ENCODE measurements around the gene DHRS13.
"Not testable (repeated sequence)": the region's sequence is repeated elsewhere in the genome, so short reads cannot be mapped to it uniquely, and the experiment has no call there.

DHRS13 gene

GRCh38 chr17:28887871-28888471 is 14.9 kb downstream of the DHRS13 start:
- in situ Hi-C loops (cut with MboI; ENCODE audit: low sequenced_read_pairs): no loop called here

GRCh38 chr17:28885951-28886350 is 16.9 kb downstream of the DHRS13 start:
- in situ Hi-C loops (cut with MboI; ENCODE audit: low sequenced_read_pairs): no loop called here

- in situ Hi-C loops (cut with MboI; ENCODE audit: low sequenced_read_pairs): no loop called here
These were observed 17.5 kb downstream of the DHRS13 start for GRCh38 chr17:28885363-28885762.

DNA sequence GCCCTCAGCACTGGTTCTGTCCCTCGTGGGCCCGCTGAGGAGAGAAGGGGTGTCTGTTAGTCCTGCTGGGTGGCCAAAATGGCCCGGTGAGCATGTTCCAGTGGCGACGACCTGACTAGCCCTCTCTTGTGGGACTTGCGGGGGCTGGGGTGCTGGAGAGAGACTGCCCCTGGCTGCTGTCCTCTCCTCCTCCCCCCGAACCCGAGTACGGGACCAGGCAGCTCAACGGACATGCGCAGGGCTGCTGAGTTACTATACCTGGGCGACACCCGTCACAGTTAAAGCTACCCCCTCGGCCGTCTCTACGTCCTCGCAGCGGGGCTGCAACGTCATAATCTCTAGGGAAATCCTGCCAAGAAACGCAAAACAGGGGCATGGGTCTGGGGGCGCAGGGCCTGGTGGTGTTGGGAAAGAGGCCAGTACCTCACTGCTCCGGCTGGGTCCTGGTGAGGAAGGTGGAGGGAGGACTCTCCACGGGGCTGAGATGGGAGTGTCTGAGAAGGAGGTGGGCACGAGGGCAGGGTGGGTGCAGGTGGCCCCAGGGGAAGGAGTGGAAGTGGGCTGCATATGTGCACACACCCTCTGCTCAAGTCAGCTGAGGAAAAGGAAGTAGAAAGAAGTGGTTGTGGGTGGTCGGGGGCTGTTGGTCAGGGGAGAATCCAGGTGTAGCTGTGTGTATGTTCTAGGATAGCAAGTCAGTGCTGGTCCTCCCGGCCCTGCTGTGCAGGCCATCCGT is 18.7 kb downstream of the DHRS13 start:
- in situ Hi-C loops (cut with MboI; ENCODE audit: low sequenced_read_pairs): no loop called here

- in situ Hi-C loops (cut with MboI; ENCODE audit: low sequenced_read_pairs): no loop called here
These were observed 20.6 kb downstream of the DHRS13 start for GRCh38 chr17:28882154-28882895.

GRCh38 chr17:28881533-28882056 is 21.3 kb downstream of the DHRS13 start:
- in situ Hi-C loops (cut with MboI; ENCODE audit: low sequenced_read_pairs): no loop called here

DNA sequence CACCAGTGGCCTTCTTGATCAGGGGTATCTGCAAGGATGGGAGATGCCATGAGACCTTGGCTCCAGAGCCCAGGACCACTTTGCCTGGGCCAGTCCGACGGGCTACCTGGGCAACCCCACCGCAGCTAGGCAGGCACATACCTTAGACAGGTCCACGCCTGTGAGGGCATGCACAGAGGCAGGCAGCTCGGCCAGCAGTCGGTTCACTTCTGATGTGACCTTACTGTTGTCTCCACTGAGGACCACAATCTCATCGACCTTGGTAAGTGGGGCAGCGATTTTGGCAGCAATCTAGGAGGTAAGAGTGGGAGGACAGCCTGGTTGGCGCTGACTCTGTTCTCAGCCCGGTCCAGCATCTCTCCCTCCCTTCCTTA is 22.3 kb downstream of the DHRS13 start:
- in situ Hi-C loops (cut with MboI; ENCODE audit: low sequenced_read_pairs): no loop called here

DNA sequence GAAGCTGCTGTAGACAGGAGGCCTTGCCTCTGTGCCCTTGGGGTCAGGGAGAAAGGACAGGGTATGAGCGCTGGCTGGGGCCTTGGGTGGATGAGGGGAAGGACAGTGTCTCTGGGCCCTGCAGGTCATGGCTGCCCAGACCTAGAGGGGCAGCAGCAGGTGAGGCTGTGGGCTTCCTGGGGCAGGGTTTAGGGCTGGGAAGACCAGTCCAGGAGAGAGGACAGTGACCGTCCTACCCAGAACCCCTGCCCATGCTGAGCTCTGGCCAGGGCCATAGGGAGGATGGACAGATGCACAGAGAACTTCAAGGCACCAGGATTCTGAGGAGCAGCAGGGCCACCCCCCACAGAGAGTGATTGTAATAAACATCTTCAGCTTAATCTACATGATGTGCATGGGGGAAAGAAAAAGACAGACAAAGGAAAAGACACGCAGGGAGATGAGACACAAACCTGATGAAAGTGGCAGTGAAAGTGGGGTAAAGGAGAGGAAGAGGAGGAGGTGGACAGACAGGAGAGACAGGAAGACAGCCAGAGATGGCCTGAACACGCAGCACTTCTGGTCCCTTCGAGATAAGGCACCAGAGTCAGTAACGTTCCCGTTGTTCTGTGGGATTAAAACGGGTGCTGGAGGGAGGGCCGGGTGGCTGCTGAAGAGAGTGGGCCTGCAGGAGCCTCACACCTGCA is 22.9 kb downstream of the DHRS13 start:
- in situ Hi-C loops (cut with MboI; ENCODE audit: low sequenced_read_pairs): no loop called here

DNA sequence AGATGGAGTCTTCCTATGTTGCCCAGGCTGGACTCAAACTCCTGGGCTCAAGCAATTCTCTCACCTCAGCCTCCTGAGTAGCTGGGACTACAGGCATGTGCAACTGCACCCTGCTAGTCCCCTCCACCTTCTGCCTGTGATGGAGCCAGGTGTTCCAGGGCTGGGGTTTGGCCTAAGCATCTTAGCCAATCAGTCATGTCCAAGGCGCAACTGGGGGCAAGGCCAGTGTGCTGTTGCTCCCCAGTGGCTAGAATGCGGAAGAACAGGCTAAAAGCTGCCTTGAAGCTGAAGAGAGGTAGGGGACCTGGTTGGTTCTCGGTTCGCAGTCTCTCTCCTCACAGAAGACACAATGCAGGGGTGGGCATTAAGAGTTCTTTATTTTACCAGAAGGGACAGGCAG is 23.9 kb downstream of the DHRS13 start:
- in situ Hi-C loops (cut with MboI; ENCODE audit: low sequenced_read_pairs): no loop called here

DNA sequence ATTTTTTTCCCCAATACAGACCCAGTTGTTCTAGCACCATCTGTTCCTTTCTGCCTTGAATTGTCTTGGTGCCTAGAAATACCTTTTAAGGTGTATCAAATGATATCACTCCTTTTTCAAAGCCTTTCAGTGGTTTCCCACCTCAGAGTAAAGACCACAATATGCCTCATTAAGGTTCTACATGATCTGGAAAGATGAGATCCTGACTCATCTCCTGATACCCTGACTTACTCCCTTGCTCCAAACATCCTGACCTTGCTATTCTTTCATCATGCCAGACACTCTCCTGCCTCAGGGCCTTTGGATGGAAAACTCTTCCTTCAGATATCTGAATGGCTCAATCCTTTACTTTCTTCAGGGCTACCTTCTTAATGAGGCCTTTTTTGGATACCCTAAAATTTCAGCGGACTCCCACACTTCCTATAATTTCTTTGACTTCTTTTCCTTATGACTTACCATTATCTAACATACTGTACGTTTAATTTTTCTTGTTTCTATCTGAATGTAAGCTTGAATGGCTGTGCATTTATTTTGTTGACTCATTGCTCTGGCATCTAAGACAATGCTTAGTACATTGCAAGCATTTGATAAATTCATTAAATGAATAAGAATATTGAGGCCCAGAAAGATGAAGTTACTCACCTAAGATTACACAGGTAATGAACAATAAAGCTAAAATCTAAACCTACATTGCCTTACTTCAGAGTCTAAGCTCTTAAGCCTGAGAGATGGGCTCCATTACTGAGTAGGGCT is 24.5 kb downstream of the DHRS13 start:
- in situ Hi-C loops (cut with MboI; ENCODE audit: low sequenced_read_pairs): no loop called here

- in situ Hi-C loops (cut with MboI; ENCODE audit: low sequenced_read_pairs): not testable (repeated sequence)
These were observed 25.6 kb downstream of the DHRS13 start for GRCh38 chr17:28877150-28877711.

DNA sequence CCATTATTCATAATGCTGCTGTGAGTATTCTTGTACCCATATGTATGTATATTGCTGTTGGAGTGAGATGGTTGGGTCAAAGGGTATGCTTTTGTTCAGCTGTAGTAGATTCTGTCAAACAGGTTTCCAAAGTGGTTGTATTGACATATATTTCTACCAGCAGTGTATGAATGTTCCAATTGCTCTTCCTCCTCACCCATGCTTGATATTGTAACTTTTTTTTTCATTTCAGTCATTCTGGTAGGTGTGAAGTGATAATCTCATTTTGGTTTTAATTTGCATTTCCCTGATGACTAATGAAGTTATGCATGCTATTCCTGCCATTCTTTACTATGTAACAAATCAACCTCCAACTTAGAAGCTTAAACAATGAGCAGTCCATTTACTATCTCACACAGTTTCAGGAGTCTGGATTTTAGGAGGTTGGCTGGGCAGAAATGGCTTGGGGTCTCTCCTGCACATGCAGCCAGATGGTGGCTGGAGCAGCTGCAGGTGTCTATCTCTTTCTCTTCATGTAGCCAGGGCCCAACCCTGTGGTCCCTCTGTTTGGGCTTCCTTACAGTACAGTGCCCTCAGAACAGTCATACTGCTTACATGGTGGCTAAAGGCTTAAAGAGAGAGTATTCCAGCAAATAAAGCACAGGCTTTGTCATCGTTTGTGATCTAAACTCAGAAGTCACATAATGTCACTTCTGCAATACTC is 26.9 kb downstream of the DHRS13 start:
- in situ Hi-C loops (cut with MboI; ENCODE audit: low sequenced_read_pairs): no loop called here

DNA sequence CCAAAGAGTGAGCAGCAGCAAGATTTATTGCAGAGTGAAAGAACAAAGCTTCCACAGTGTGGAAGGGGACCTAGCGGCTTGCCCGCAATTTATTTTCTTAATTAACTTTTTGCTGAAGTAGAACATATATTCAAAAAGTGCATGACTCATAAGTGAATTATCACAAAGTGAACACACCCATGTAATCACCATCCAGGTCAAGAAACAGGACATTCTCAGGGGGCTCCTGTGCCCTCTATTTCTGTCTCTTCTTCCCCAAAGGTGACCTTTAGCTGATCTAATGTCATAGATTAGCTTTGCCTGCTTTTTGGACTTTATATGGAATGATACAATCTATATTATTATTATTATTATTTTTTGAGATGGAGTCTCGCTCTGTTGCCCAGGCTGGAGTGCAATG is 28.1 kb downstream of the DHRS13 start:
- in situ Hi-C loops (cut with MboI; ENCODE audit: low sequenced_read_pairs): no loop called here

DNA sequence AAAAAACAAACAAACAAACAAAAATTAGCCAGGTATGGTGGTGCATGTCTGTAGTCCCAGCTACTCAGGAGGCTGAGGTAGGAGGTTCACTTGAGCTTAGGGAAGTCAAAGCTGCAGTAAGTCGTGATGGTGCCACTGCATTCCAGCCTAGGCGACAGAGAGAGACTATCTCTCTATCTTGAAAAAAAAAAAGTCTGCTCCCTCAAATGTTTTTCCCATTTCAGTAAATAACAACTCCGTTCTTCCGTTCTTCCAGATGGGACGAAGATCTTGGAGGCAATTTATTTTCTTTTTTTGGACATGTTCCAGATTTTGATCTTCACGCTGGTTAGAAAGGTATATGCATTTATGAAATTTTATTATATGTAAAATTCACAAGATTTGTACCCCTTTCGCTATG is 29.0 kb downstream of the DHRS13 start:
- in situ Hi-C loops (cut with MboI; ENCODE audit: low sequenced_read_pairs): no loop called here

GRCh38 chr17:28871056-28871579 is 31.8 kb downstream of the DHRS13 start:
- in situ Hi-C loops (cut with MboI; ENCODE audit: low sequenced_read_pairs): no loop called here

DNA sequence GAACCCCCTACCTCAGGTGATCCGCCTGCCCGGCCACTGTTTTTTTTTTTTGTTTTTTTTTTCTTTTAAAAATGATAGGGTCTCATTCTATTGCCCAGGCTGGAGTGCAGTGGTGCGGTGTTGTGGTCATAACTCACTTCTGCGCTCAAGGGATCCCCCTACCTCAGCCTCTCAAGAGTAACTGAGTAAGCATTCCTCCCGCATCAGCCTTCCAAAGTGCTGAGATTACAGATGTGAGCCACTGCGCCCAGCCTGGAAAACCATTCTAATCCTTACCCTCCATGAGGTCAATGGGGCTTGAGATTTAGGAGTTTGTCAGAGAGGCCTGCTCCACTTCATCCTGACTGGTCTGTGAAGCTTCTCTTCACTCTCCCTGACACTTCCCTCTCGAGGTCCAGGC is 35.6 kb downstream of the DHRS13 start:
- in situ Hi-C loops (cut with MboI; ENCODE audit: low sequenced_read_pairs): no loop called here

- in situ Hi-C loops (cut with MboI; ENCODE audit: low sequenced_read_pairs): no loop called here
These were observed 36.7 kb downstream of the DHRS13 start for GRCh38 chr17:28865946-28866752.

- in situ Hi-C loops (cut with MboI; ENCODE audit: low sequenced_read_pairs): no loop called here
These were observed 37.7 kb downstream of the DHRS13 start for GRCh38 chr17:28864991-28865849.

All from HL-60/S4 treated with phorbol 12-myristate 13-acetate at 8.2 ng/mL for 4 days and 3 days (cell line).